Gastrocnemius medialis (tissue), 4 donors: ENCODE results near the gene KATNA1.

Source experiments
- CTCF ChIP-seq, 5 experiments: fragments of 450-650 bp in 3 of 5; fragments of 200-600 bp in 2 of 5; sonication (generic) in 2 of 5; IDR thresholded peaks in 4 of 5; conservative IDR thresholded peaks in 1 of 5; 1 replicate in 4 of 5; 2 replicates in 1 of 5; pipeline ENCODE4 v1.5.1; 2016 to 2019; ENCODE audit warnings: antibody characterized with exemption in 5 of 5, mild to moderate bottlenecking in 3 of 5, moderate library complexity in 3 of 5
- POLR2A ChIP-seq, 2 donors: fragments of 450-650 bp; IDR thresholded peaks; one replicate each; pipeline ENCODE4 v1.6.1; 2017; ENCODE audit warnings: antibody characterized with exemption in 2 of 2, mild to moderate bottlenecking in 2 of 2, moderate library complexity in 2 of 2

DNA sequence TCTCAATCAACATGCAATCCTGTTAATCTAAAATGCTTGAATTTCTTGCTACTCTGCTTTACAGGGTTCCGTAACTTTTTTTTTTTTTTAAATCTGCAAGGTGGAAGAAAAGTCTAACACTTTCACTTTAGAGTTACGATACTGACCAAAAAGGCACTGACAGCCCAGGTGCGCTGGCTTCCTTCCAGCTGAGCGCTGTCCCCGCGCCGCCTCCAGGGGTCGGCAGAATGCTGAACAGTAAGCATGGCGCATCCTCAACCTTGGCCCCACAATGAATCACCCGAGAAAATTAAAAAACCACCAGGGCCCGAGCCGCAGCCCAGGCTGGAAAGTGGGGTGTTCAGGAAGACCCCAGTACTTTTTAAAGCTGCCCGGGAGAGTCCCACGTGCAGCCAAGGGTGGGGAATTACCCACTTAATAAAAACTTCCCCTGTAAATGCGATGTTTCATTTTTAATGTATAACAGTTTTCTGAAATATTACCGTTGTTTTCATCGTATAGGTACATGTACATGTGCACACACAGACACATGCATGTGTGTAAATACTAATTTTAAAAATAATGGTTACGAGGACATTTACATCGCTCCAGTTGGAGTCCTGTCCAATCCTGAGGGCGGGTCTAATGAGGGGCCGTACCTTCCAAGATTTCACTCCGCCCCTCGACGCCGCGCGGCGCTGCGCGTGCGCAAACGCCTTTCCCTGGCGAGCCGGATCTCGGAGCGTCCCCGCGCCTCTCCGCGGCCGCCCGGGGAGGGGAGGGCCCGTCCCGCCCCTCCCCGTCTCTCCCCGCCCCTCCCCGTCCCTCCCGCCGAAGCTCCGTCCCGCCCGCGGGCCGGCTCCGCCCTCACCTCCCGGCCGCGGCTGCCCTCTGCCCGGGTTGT is 82.7 kb downstream of the KATNA1 start, which contains the start of gene GINM1:
- peak; percentile 58 to 76 (median 66) for TF ChIP-seq CTCF (IDR thresholded peaks at IDR 0.05 in 4 of 5, conservative IDR thresholded peaks at IDR 0.05 in 1 of 5)
- TF ChIP-seq POLR2A (IDR thresholded peaks at IDR 0.05): no peak
